MM.1S (cell line): Measurements from ENCODE around the gene GFOD1.

Experiments
- DNase-seq: peaks from one replicate; pipeline ENCODE4 v3.0.0-alpha.2; 2015
- H2AFZ ChIP-seq: fragments of 300-600 bp; sonication (generic); 2 replicates; pipeline ENCODE4 v1.6.0; 2016; ENCODE audit warnings: antibody characterized with exemption, low read length
- H3F3A ChIP-seq: fragments of 300-600 bp; sonication (generic); 2 replicates; pipeline ENCODE4 v1.6.1; 2016; ENCODE audit warnings: mild to moderate bottlenecking, antibody characterized with exemption, low read length, moderate library complexity, mixed read lengths; ENCODE audit not compliant: insufficient read depth
- H3K27ac ChIP-seq: fragments of 300-600 bp; sonication (generic); 2 replicates; pipeline ENCODE4 v1.5.1; 2016; ENCODE audit warnings: mild to moderate bottlenecking, low read length
- H3K27me3 ChIP-seq: fragments of 300-600 bp; sonication (generic); replicated peaks from 2 replicates; pipeline ENCODE4 v1.6.0; 2016; ENCODE audit warnings: low read length; ENCODE audit not compliant: insufficient read depth
- H3K36me3 ChIP-seq: fragments of 300-600 bp; sonication (generic); replicated peaks from 2 replicates; pipeline ENCODE4 v1.6.1; 2016; ENCODE audit warnings: mild to moderate bottlenecking, low read length, mixed read lengths; ENCODE audit not compliant: insufficient read depth
- H3K4me1 ChIP-seq: fragments of 300-600 bp; sonication (generic); 2 replicates; pipeline ENCODE4 v1.6.1; 2016; ENCODE audit warnings: low read length, mixed read lengths
- H3K4me2 ChIP-seq: fragments of 300-600 bp; sonication (generic); 2 replicates; pipeline ENCODE4 v1.6.0; 2016; ENCODE audit warnings: low read depth, low read length
- H3K4me3 ChIP-seq: fragments of 300-600 bp; sonication (generic); 2 replicates; pipeline ENCODE4 v1.5.1; 2016; ENCODE audit warnings: low read length, mixed read lengths
- H3K79me2 ChIP-seq: fragments of 300-600 bp; sonication (generic); 2 replicates; pipeline ENCODE4 v1.6.1; 2016; ENCODE audit warnings: mixed run types, low read length, mixed read lengths
- H3K9ac ChIP-seq: fragments of 300-600 bp; sonication (generic); 2 replicates; pipeline ENCODE4 v1.6.1; 2016; ENCODE audit warnings: low read length, mixed read lengths
- H3K9me2 ChIP-seq: fragments of 300-600 bp; sonication (generic); replicated peaks from 2 replicates; pipeline ENCODE4 v1.6.1; 2016; ENCODE audit warnings: mild to moderate bottlenecking, low read length, mixed read lengths; ENCODE audit not compliant: insufficient read depth
- H3K9me3 ChIP-seq: fragments of 300-600 bp; sonication (generic); replicated peaks from 2 replicates; pipeline ENCODE4 v1.6.1; 2016; ENCODE audit warnings: mild to moderate bottlenecking, low read length, mixed read lengths; ENCODE audit not compliant: insufficient read depth
- H4K20me1 ChIP-seq: fragments of 300-600 bp; sonication (generic); 2 replicates; pipeline ENCODE4 v1.6.1; 2016; ENCODE audit warnings: mild to moderate bottlenecking, low read length, moderate library complexity, mixed read lengths; ENCODE audit not compliant: insufficient read depth
- EZH2 ChIP-seq: fragments of 300-600 bp; sonication (generic); optimal IDR thresholded peaks from 2 replicates; pipeline ENCODE3; 2017; ENCODE audit warnings: low read depth, mild to moderate bottlenecking, antibody characterized with exemption, low read length, mixed read lengths
- EZH2phosphoT487 ChIP-seq: fragments of 300-600 bp; sonication (generic); IDR thresholded peaks from 2 replicates; pipeline ENCODE4 v1.6.1; 2018; ENCODE audit warnings: antibody characterized with exemption, low read length
- TF ChIP-seq, protein P1 (sequence below): fragments of 300-600 bp; sonication (generic); IDR thresholded peaks from 2 replicates; pipeline ENCODE4 v1.5.1; 2016; ENCODE audit warnings: antibody characterized with exemption, low read length, mixed read lengths

Gene GFOD1

DNA sequence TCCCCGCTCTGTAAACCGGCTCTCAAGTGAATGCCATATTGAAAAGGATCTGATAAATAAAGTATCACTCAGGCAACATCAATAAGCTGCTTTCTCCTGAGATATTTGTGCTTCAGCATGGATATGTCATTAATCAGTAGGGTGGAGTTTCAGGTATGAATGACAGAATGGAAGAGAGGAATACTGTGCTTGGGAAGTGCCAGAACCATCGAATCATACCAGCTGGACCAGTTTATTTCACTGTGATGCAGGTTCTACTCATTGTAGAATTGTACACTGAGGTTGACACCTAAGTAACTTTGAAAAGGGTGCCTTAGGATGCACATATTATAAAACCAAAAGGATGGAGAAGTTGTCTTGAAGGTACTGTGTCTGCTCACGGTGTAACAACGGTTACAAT, 141.2 kb downstream of the GFOD1 start:
- Histone ChIP-seq H3K27ac (no peak overlapping the region), H3K9ac (no peak overlapping the region), H3K9me3 (no peaks in the 10 kb centered on the region), H4K20me1 (no peaks in the 10 kb centered on the region), H3K9me2 (no peaks in the 10 kb centered on the region), H3K36me3 (no peaks in the 10 kb centered on the region), H3K79me2 (no peaks in the 10 kb centered on the region), H3K27me3 (no peaks in the 10 kb centered on the region), H3K4me2 (no peak overlapping the region), H3K4me3 (no peak overlapping the region), H3K4me1 (no peaks in the 10 kb centered on the region), H3F3A (no peaks in the 10 kb centered on the region), H2AFZ (no peak overlapping the region)
- TF ChIP-seq EZH2phosphoT487 = no peak
- no peak for TF ChIP-seq EZH2
- TF ChIP-seq, protein P1, sequence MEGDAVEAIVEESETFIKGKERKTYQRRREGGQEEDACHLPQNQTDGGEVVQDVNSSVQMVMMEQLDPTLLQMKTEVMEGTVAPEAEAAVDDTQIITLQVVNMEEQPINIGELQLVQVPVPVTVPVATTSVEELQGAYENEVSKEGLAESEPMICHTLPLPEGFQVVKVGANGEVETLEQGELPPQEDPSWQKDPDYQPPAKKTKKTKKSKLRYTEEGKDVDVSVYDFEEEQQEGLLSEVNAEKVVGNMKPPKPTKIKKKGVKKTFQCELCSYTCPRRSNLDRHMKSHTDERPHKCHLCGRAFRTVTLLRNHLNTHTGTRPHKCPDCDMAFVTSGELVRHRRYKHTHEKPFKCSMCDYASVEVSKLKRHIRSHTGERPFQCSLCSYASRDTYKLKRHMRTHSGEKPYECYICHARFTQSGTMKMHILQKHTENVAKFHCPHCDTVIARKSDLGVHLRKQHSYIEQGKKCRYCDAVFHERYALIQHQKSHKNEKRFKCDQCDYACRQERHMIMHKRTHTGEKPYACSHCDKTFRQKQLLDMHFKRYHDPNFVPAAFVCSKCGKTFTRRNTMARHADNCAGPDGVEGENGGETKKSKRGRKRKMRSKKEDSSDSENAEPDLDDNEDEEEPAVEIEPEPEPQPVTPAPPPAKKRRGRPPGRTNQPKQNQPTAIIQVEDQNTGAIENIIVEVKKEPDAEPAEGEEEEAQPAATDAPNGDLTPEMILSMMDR = no peak
- no peak for DNase-seq

DNA sequence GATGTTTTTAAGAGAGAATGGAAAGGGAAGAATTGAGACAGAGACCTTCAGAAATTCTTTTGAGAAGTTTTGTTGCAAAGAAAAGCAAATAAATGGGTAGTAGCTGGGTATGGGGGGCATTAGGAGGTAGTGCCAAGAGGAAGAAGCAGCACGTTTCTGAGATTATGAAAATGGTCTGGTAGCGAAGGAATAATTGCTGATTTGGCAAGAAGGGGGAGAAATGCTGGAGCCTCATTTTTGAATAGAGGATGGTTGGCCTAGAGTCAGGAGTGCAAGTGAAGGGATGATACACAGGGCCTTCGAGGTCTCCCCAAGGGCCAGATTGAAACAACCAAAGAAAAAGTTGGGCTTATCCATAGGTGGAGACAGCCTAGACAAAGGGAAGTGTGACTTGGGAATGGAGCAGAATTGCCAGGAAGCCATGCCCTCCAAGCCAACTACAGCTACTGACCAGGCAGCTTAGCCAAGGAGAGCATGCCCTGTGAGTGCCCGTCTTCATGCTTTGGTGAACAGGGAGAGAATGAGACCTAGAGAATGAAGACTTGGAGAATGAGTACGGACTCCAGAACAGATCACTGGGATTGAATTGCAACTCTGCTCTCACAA, 144.9 kb downstream of the GFOD1 start:
- no peaks in the 10 kb centered on the region for H3K79me2 ChIP-seq
- no peak overlapping the region for H2AFZ ChIP-seq
- H3K27me3 ChIP-seq = no peaks in the 10 kb centered on the region
- H3K4me1 ChIP-seq = no peaks in the 10 kb centered on the region
- H3F3A ChIP-seq = no peaks in the 10 kb centered on the region
- H3K9ac ChIP-seq = no peak overlapping the region
- H3K27ac ChIP-seq = no peak overlapping the region
- no peak overlapping the region for H3K4me2 ChIP-seq
- no peaks in the 10 kb centered on the region for H3K9me2 ChIP-seq
- TF ChIP-seq EZH2 (no peak), EZH2phosphoT487 (no peak)
- TF ChIP-seq, protein P1 = no peak
- no peaks in the 10 kb centered on the region for H3K36me3 ChIP-seq
- H3K9me3 ChIP-seq = no peaks in the 10 kb centered on the region
- no peak overlapping the region for H3K4me3 ChIP-seq
- H4K20me1 ChIP-seq = no peaks in the 10 kb centered on the region
- no peak for DNase-seq

DNA sequence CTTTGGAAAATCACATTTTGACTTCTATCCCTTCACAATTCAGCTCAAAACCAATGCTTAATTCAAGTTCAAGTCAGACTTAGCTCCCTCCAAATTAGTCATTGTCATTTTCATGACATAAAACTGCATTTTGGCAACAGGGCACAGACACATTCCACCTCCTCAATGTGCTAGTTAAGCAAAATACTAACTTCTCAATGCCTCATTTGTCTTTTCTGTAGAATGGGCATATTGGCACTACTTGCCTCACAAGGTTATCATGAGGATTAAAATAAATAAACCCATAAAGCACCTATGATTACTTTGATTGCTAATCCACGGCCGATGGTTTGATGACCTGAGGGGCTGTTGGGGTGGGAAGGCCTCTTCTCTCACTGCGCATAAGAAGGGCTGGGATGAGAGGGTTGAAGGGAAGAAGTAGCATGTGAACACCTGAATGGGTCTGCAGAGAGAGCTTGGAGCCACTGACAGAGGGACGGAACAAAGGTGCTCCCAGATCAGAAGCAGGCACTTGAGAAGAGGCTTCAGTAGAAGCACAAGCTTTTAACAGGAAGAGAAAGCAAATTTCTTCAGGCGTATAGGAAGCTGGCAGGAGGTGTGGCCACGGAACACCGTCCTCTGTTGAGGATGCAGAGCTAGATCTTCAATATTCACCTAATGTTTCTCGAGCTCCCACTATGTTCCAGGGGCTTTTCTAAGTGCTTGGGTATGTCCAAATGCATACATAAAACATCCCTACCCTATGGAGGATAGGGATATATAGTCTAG, 147.4 kb downstream of the GFOD1 start:
- H3K4me3 ChIP-seq = no peak overlapping the region
- H2AFZ ChIP-seq = no peak overlapping the region
- no peaks in the 10 kb centered on the region for H3F3A ChIP-seq
- H3K79me2 ChIP-seq = no peaks in the 10 kb centered on the region
- H3K9me2 ChIP-seq = no peaks in the 10 kb centered on the region
- no peak overlapping the region for H3K27ac ChIP-seq
- no peaks in the 10 kb centered on the region for H3K36me3 ChIP-seq
- H3K4me1 ChIP-seq = no peaks in the 10 kb centered on the region
- no peaks in the 10 kb centered on the region for H3K27me3 ChIP-seq
- H4K20me1 ChIP-seq = no peaks in the 10 kb centered on the region
- no peak overlapping the region for H3K4me2 ChIP-seq
- H3K9ac ChIP-seq = no peak overlapping the region
- TF ChIP-seq EZH2phosphoT487 (no peak), EZH2 (no peak)
- TF ChIP-seq, protein P1 = no peak
- DNase-seq = no peak
- H3K9me3 ChIP-seq = no peaks in the 10 kb centered on the region
